ENCODE results near the gene SPINK13.
"Not testable (repeated sequence)": the region's sequence is repeated elsewhere in the genome, so short reads cannot be mapped to it uniquely, and the experiment has no call there.

SPINK13 gene

GRCh38 chr5:148309746-148310145 is 41.2 kb downstream of the SPINK13 start:
- in situ Hi-C loops (cut with MboI; ENCODE audit: low pct_unique_long_range_greater_than_20kb, low sequenced_read_pairs, unreplicated experiment) = no loop called here
- no peak for DNase-seq (ENCODE audit: low spot score)
- no peak for TF ChIP-seq CTCF (IDR thresholded peaks at IDR 0.05; ENCODE audit: extremely low read depth, insufficient read depth, missing control alignments)

DNA sequence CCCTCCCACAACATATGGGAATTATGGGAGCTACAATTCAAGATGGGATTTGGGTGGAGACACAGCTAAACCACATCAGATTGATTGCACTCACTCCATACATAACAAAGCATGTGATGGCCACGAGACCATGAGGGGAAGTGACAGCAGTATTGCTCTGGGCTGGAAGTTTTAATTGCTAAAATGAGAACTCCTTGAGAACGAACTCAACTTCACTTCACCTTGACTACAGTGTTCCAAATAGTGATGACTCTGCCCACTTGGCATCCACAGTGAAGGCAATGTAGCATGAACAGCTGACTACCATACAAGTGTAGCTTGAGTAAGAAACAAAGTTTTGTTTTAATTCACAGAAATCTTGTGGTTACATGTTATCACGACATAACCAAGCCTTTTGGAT is 42.9 kb downstream of the SPINK13 start:
- no peak for DNase-seq (ENCODE audit: low spot score)
- in situ Hi-C loops (cut with MboI; ENCODE audit: low pct_unique_long_range_greater_than_20kb, low sequenced_read_pairs, unreplicated experiment) = no loop called here
- no peak for TF ChIP-seq CTCF (IDR thresholded peaks at IDR 0.05; ENCODE audit: extremely low read depth, insufficient read depth, missing control alignments)

DNA sequence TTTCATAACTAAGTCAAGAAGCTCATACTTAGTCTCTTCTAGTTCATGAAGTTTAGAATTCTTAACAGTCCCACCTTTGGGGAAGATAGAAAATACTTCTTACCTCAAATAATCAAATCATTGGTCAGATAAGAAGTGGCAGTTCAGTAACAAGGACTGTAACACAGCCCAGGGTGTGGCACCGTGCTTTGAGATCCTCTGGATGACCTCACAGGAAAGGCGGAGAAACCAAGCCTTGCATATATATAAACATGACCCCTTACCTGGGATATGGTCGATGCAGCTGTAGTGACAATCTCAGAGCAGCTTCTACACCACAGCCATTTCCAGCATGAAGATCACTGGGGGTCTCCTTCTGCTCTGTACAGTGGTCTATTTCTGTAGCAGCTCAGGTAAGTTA is 43.6 kb downstream of the SPINK13 start, which contains the start of gene SPINK7:
Gene SPINK7 (plus strand): TSS at position 271 of the 400 bp plus-strand sequence. CDS start 61 bp downstream, at position 332.
- TF ChIP-seq CTCF (IDR thresholded peaks at IDR 0.05; ENCODE audit: extremely low read depth, insufficient read depth, missing control alignments) = no peak
- in situ Hi-C loops (cut with MboI; ENCODE audit: low pct_unique_long_range_greater_than_20kb, low sequenced_read_pairs, unreplicated experiment) = no loop called here
- no peak for DNase-seq (ENCODE audit: low spot score)

- TF ChIP-seq CTCF (IDR thresholded peaks at IDR 0.05; ENCODE audit: extremely low read depth, insufficient read depth, missing control alignments) = no peak
- in situ Hi-C loops (cut with MboI; ENCODE audit: low pct_unique_long_range_greater_than_20kb, low sequenced_read_pairs, unreplicated experiment) = no loop called here
- DNase-seq (ENCODE audit: low spot score) = no peak
These were observed 45.6 kb downstream of the SPINK13 start for GRCh38 chr5:148314187-148314586.

DNA sequence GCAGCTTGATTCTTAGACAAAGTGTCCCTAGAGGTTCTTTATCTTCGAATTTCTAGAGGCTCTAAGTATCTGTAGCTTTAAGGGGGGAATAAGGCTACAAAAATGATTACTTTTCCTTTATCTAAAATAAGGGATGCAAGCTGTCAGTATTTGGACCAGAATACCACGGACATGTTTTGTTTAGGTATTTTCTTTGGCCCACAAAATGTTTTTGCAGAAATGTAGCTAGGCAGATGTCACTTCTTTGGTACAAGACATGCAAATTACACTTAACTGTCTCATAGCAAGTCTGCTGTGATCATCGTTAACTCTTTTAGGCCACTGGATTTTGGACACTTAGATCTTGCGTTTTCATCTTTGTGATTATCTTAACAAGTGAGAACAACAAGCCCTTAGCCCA is 46.1 kb downstream of the SPINK13 start:
- no peak for TF ChIP-seq CTCF (IDR thresholded peaks at IDR 0.05; ENCODE audit: extremely low read depth, insufficient read depth, missing control alignments)
- in situ Hi-C loops (cut with MboI; ENCODE audit: low pct_unique_long_range_greater_than_20kb, low sequenced_read_pairs, unreplicated experiment) = no loop called here
- no peak for DNase-seq (ENCODE audit: low spot score)

DNA sequence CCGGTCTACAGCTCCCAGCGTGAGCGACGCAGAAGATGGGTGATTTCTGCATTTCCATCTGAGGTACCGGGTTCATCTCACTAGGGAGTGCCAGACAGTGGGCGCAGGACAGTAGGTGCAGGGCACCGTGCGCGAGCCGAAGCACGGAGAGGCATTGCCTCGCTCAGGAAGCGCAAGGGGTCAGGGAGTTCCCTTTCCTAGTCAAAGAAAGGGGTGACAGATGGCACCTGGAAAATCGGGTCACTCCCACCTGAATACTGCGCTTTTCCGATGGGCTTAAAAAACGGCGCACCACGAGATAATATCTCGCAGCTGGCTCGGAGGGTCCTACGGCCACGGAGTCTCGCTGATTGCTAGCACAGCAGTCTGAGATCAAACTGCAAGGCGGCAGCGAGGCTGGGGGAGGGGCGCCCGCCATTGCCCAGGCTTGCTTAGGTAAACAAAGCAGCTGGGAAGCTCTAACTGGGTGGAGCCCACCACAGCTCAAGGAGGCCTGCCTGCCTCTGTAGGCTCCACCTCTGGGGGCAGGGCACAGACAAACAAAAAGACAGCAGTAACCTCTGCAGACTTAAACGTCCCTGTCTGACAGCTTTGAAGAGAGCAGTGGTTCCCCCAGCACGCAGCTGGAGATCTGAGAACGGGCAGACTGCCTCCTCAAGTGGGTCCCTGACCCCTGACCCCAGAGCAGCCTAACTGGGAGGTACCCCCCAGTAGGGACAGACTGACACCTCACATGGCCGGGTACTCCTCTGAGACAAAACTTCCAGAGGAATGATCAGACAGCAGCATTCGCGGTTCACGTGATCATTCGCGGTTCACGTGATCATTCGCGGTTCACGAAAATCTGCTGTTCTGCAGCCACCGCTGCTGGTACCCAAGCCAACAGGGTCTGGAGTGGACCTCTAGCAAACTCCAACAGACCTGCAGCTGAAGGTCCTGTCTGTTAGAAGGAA is 51.7 kb downstream of the SPINK13 start:
- DNase-seq (ENCODE audit: low spot score); in situ Hi-C loops (cut with MboI; ENCODE audit: low pct_unique_long_range_greater_than_20kb, low sequenced_read_pairs, unreplicated experiment): not testable (repeated sequence)

DNA sequence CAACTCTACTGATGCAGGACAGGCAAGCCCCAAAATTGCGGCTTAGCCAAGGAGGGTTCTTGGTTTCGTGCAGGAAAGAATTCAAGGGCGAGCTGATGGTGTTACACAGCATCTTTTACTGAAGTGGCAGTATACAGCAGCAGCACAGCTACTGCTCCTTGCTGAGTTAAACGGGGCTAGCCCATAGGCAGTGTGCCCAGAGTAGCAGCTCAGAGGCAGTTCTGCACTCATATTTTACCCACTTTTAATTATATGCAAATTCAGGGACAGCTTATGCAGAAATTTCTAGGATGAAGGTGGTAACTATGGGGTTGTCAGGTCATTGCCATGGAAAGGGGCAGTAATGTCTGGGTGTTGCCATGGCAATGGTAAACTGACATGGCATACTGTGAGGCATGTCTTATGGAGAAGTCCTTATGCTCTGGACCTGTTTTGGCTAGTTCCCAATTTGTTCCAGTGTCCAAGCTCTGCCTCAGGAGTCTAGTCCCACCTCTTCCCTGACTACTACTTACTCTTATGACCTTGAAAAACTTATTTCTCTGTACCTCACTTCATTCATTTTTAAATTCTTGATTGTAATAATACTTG is 64.8 kb downstream of the SPINK13 start:
- in situ Hi-C loops (cut with MboI; ENCODE audit: low pct_unique_long_range_greater_than_20kb, low sequenced_read_pairs, unreplicated experiment) = no loop called here
- no peak for DNase-seq (ENCODE audit: low spot score)
- no peak for TF ChIP-seq CTCF (IDR thresholded peaks at IDR 0.05; ENCODE audit: extremely low read depth, insufficient read depth, missing control alignments)
